GM12892 (cell line): ENCODE measurements around the gene RAB4A.

Experiments used
- POLR2A ChIP-seq: IDR thresholded peaks from 2 replicates; pipeline ENCODE4 v1.6.1; 2011; ENCODE audit warnings: low read depth, low read length, control low read depth
- POLR2AphosphoS5 ChIP-seq: IDR thresholded peaks from 2 replicates; pipeline ENCODE4 v1.6.1; 2011; ENCODE audit warnings: low read depth, low read length, control low read depth
- TAF1 ChIP-seq: IDR thresholded peaks from 2 replicates; pipeline ENCODE4 v1.6.1; 2011; ENCODE audit warnings: low read depth, mild to moderate bottlenecking, control low read depth, low read length, borderline replicate concordance

DNA sequence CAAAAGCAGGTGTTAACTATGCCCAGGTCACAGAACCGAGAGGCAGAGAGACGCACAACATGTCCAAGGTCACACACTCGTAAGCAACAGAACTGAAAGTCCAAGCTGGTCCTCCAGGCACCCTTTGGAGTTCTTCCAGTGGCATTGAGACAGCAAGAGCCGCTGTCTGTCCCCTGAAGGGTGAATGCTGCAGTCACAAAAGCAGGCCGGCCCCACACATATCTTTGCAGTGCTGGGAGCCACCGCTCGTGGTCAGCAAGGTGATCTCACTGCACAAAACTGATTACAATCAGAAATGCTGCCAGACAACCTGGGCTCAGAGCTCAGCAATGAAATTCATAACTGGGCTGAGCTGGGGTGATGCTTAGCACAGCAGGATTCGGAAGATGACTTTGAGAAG, 47.4 kb upstream of the RAB4A start:
- TF ChIP-seq POLR2A (no peak), POLR2AphosphoS5 (no peak), TAF1 (no peak)
